IPS-18c (cell line): ENCODE measurements around the gene DMRT1.

Experiments used
- H3K4me3 ChIP-seq: 2 replicates; pipeline ENCODE4 v1.7.0; 2013; ENCODE audit warnings: low read depth, mild to moderate bottlenecking, low read length, moderate library complexity; ENCODE audit not compliant: insufficient read depth
- H3K9me3 ChIP-seq: one replicate; pipeline ENCODE4 v1.6.1; 2013; ENCODE audit warnings: mild to moderate bottlenecking, low read length, moderate library complexity; ENCODE audit not compliant: control insufficient read depth, insufficient read depth

Gene DMRT1

GRCh38 chr9:1005043-1005667 is 163.7 kb downstream of the DMRT1 start:
- no peak overlapping the region for H3K4me3 ChIP-seq
- H3K9me3 ChIP-seq: no peaks in the 10 kb centered on the region

DNA sequence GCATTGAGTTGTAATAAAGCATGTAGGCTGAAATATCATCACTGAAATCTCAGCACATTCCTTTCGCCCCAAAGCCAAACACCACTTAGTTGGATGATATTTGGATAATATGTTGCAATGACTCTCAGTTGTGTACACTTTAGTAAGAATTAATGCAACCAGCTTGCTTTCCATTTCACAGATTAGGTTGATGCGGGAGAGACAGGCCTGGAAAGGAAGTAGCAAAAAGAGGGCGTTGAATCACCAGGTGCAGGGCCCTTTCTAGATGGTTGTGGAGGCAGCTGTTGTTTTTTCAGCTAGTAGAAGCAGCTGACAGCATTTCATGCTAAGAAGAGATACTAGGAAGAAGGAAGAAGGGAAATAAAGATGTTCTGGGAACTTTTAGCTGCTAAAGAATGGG is 165.8 kb downstream of the DMRT1 start:
- peaks cover 2% of the 10 kb centered on the region for H3K9me3 ChIP-seq
- H3K4me3 ChIP-seq: no peak overlapping the region

DNA sequence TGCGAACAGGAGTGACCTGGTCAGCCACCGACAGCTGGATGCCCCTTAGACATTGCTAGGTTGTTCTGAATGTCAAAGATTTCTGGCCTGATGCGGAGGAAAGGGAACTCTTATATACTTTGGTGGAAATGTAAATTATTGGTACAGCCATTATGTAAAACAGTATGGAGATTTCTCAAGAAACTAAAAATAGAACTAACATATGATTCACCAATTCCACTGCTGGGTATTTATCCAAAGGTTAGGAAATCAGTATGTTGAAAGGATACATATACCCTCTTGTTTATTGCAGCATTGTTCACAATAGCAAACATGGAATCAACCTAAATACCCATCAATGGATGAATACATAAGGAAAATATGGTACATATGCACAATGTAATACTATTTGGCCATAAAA is 166.7 kb downstream of the DMRT1 start:
- Histone ChIP-seq H3K9me3 (peaks cover 2% of the 10 kb centered on the region), H3K4me3 (no peak overlapping the region)

- no peak overlapping the region for H3K4me3 ChIP-seq
- peaks cover 2% of the 10 kb centered on the region for H3K9me3 ChIP-seq
Observed at GRCh38 chr9:1009101-1009707, 167.7 kb downstream of the DMRT1 start.

DNA sequence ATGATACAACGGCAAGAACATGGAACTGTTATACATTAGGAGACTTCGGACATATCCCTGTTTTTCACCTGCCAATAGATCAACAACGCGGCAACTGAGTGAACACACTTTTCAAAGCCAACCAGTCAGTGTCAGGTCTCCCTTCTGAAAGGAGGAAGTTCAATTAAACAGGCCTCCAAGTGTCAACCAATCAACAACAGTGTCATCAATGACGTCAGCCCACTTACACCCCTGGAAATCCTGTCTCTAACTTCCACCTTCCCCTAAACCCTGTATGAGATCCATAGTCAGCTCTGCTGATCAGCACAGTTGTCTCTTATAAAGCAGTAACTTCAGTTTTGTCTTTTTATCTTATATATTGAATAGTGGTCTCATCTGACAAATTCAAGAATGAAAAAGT is 171.5 kb downstream of the DMRT1 start:
- H3K4me3 ChIP-seq: no peak overlapping the region

DNA sequence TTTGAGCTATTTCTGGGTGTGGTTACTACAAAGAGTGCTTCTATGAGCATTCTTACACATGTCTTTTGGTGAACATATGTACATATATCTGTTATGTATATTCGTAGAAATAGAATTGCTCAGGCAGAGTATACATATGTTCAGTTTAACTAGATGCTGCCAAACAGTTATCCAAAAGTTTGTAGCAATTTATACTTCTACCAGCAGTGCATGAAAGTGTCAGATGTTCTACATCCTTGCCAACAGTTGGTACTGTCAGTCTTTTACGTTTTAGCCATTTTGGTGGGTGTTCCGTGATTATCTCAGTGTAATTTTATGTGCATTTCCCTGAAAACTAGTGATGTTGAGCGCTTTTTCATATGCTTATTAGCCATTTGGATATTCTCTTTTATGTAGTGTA is 172.7 kb downstream of the DMRT1 start:
- peaks cover 2% of the 10 kb centered on the region for H3K9me3 ChIP-seq
- no peak overlapping the region for H3K4me3 ChIP-seq

More for the DNA sequence above, 171.5 kb downstream of the DMRT1 start:
- H3K9me3 ChIP-seq: peaks cover 2% of the 10 kb centered on the region

DNA sequence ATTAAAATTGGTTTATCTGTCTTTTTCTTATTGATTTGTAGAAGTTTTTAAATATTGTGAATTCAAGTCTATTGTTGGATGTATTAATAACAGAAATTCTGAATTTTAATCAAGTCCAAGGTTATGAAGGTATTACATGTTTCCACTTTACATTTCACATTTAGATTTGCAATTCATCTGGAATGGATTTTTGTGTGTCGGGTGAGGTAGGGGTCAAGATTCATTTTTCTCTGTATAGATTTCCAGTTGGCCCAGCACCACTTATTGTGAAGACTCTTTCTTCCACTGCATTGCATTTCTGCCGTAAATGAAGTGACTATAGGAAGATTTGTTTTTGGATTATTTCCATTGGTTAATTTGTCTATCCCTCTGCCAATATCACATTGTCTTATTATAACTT is 173.1 kb downstream of the DMRT1 start:
- peaks cover 2% of the 10 kb centered on the region for H3K9me3 ChIP-seq
- H3K4me3 ChIP-seq: no peak overlapping the region

DNA sequence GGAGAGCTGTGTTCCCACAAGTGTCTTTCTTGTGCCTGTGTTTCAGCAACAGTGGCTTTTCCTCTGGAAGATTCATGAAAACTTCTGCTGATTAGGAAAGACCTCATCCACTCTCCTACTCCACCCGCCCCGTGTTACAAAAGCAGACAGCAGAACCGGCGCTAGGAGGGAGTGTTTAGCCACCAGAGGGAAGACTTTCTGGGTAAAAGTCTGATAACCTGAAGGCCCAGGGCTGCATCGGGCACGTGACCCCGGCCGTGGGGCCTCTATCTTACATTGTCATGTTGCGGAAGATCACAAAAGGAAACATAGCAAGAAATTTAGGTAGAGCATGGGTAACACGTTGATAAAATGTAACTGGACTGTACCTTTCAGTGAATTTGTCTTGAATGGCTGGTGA is 176.6 kb downstream of the DMRT1 start:
- Histone ChIP-seq H3K4me3 (no peak overlapping the region), H3K9me3 (no peaks in the 10 kb centered on the region)
